Caco-2 (cell line): ENCODE data around the gene BPIFB6. TPM values are rescaled to one million over a fixed set of nuclear protein-coding genes. Genes with fewer than 3 reads are reported as not detected.

Source experiments
- BruUV-seq: library from RNA; stranded (reverse); fragments of 400-500 nt; replicated peaks from 2 replicates; lab custom pipeline; 2021; lab: Mats Ljungman, UMichigan
- CTCF ChIA-PET: fragments of 300-600 bp; sonication (Branson Sonifier 250); formaldehyde crosslinking; loops from one replicate; lab custom pipeline; 2022; ENCODE audit warnings: antibody characterized with exemption; lab: Charles Lee
- POLR2A ChIA-PET: fragments of 300-600 bp; sonication (Branson Sonifier 250); formaldehyde crosslinking; loops from one replicate; lab custom pipeline; 2022; ENCODE audit warnings: antibody characterized with exemption; lab: Charles Lee
- DNase-seq, 2 experiments: peaks; one replicate each; pipeline versions ENCODE4 v3.0.0 to v3.0.0-alpha.2; 2020 to 2022
- H3K27me3 ChIP-seq: replicated peaks from 2 replicates; pipeline ENCODE4 v1.6.0; 2011; ENCODE audit warnings: low read length; ENCODE audit not compliant: control insufficient read depth, insufficient read depth
- H3K36me3 ChIP-seq: 2 replicates; pipeline ENCODE4 v1.5.1; 2011; ENCODE audit warnings: low read length; ENCODE audit not compliant: control insufficient read depth, insufficient read depth
- H3K4me1 ChIP-seq: fragments of 250-450 bp; sonication (Bioruptor Pico); 2 replicates; pipeline ENCODE4 v1.5.1; 2020; ENCODE audit warnings: mild to moderate bottlenecking
- H3K4me3 ChIP-seq: 2 replicates; pipeline ENCODE4 v1.5.1; 2011; ENCODE audit warnings: low read depth, mild to moderate bottlenecking, control low read depth, low read length
- H3K9me3 ChIP-seq: fragments of 250-450 bp; sonication (Bioruptor Pico); 2 replicates; pipeline ENCODE4 v1.5.1; 2020; ENCODE audit warnings: mild to moderate bottlenecking, moderate library complexity
- H3K27ac Mint-ChIP-seq: one replicate; pipeline ENCODE4 v1.8.0; 2022; ENCODE audit warnings: mixed read lengths; ENCODE audit not compliant: unreplicated experiment
- H3K27me3 Mint-ChIP-seq: one replicate; pipeline ENCODE4 v1.8.0; 2022; ENCODE audit warnings: mixed read lengths; ENCODE audit not compliant: insufficient read depth, unreplicated experiment
- H3K36me3 Mint-ChIP-seq: one replicate; pipeline ENCODE4 v1.8.0; 2022; ENCODE audit warnings: mild to moderate bottlenecking, mixed read lengths; ENCODE audit not compliant: insufficient read depth, unreplicated experiment
- H3K4me1 Mint-ChIP-seq: one replicate; pipeline ENCODE4 v1.8.0; 2022; ENCODE audit warnings: low read depth, mixed read lengths; ENCODE audit not compliant: unreplicated experiment
- H3K4me3 Mint-ChIP-seq: one replicate; pipeline ENCODE4 v1.8.0; 2022; ENCODE audit warnings: mild to moderate bottlenecking, moderate library complexity, mixed read lengths; ENCODE audit not compliant: unreplicated experiment
- H3K9me3 Mint-ChIP-seq: one replicate; pipeline ENCODE4 v1.8.0; 2022; ENCODE audit warnings: mixed read lengths; ENCODE audit not compliant: unreplicated experiment
- intact Hi-C: fragments of 100-400 bp; cut with micrococcal nuclease; formaldehyde crosslinking; loops from one replicate; pipeline ENCODE4 v1.10.0; 2022; ENCODE audit not compliant: unreplicated experiment
- total RNA-seq: library from RNA; stranded (reverse); gene quantifications from 2 replicates; pipeline ENCODE4 v1.2.3, GENCODE V29; 2022
- TF ChIP-seq, protein P1 (sequence below), 2 experiments: fragments of 200-600 bp in 1 of 2; IDR thresholded peaks; 1 replicate in 1 of 2; 2 replicates in 1 of 2; pipeline versions ENCODE4 v1.5.1 to v1.8.0; 2011 to 2022; ENCODE audit warnings: antibody characterized with exemption in 1 of 2, control low read depth in 1 of 2, inconsistent platforms in 1 of 2, low read depth in 1 of 2, low read length in 1 of 2, mild to moderate bottlenecking in 1 of 2, moderate library complexity in 1 of 2; ENCODE audit not compliant: insufficient read depth in 1 of 2, severe bottlenecking in 1 of 2, unreplicated experiment in 1 of 2

The BPIFB6 gene
- total RNA-seq, 1 experiment from 2014 or later: not detected

DNA sequence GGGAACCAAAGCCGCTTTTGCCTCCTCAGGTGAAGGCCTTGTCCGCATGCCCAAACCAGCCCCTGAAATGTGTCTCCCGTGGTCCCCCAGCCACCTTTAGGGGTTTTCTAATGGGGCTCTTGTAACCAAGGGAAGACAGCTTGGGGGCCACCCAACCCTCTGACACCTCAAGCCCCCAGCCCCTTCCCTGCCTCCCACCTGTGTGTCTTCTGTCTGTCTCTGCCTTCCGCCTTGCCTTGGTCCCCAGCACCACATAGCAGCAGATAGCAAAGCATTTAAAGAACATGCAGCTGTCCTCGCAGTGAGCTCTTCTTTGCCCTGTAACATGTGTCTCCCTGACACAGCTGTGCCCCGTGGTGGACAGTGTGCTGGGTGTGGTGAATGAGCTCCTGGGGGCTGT, 31.8 kb downstream of the BPIFB6 start:
- no TSS peak for BruUV-seq
- H3K4me1 Mint-ChIP-seq: no peaks in the 10 kb centered on the region

DNA sequence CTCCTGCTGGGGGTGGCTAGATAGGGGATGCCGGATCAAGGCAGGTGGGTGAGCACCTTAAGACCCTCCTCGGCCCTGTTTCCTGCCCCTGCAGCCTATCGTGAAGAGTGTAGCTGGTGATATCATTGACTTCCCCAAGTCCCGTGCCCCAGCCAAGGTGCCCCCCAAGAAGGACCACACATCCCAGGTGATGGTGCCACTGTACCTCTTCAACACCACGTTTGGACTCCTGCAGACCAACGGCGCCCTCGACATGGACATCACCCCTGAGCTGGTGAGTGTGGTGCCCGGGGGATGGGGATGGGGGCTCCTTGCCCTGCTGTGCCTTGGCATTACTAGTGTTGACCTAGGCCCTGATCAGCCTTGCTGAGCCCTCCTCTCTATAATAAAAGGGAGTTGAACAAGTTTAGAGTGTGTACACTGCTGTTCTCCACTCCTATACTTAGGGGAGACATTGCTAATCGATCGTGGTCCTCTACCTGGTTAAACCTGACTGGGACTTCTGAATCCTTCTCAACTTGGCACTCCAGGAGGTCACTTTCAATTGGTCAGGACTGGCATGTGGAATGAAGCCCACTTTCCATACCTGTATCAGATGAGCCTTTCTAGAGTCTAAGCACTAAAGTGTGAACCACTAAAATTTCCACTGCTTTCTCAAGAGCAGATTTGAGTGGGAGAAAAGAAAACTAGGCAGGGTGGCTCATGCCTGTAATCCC, 33.3 kb downstream of the BPIFB6 start:
- no peak overlapping the region for H3K4me3 Mint-ChIP-seq
- POLR2A ChIA-PET: no interaction called here
- Histone ChIP-seq H3K4me1 (no peaks in the 10 kb centered on the region), H3K36me3 (no peaks in the 10 kb centered on the region), H3K27me3 (no peaks in the 10 kb centered on the region; the same call in none of the 2 replicates), H3K4me3 (no peak overlapping the region), H3K9me3 (no peaks in the 10 kb centered on the region)
- H3K9me3 Mint-ChIP-seq: no peaks in the 10 kb centered on the region
- H3K36me3 Mint-ChIP-seq: no peaks in the 10 kb centered on the region
- no peak for DNase-seq
- TF ChIP-seq, protein P1, sequence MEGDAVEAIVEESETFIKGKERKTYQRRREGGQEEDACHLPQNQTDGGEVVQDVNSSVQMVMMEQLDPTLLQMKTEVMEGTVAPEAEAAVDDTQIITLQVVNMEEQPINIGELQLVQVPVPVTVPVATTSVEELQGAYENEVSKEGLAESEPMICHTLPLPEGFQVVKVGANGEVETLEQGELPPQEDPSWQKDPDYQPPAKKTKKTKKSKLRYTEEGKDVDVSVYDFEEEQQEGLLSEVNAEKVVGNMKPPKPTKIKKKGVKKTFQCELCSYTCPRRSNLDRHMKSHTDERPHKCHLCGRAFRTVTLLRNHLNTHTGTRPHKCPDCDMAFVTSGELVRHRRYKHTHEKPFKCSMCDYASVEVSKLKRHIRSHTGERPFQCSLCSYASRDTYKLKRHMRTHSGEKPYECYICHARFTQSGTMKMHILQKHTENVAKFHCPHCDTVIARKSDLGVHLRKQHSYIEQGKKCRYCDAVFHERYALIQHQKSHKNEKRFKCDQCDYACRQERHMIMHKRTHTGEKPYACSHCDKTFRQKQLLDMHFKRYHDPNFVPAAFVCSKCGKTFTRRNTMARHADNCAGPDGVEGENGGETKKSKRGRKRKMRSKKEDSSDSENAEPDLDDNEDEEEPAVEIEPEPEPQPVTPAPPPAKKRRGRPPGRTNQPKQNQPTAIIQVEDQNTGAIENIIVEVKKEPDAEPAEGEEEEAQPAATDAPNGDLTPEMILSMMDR (IDR thresholded peaks at IDR 0.05; ENCODE audit: insufficient read depth in 1 of 2, low read depth in 1 of 2, low read length in 1 of 2, severe bottlenecking in 1 of 2, unreplicated experiment in 1 of 2): no peak
- intact Hi-C loops: no loop called here
- CTCF ChIA-PET: no interaction called here
- H3K27me3 Mint-ChIP-seq: peaks cover 17% of the 10 kb centered on the region
- H3K4me1 Mint-ChIP-seq: no peaks in the 10 kb centered on the region
- no TSS peak for BruUV-seq
- H3K27ac Mint-ChIP-seq: no peak overlapping the region

More for the DNA sequence above, 31.8 kb downstream of the BPIFB6 start:
- intact Hi-C loops: no loop called here
- Mint-ChIP-seq H3K9me3 (no peaks in the 10 kb centered on the region), H3K4me3 (no peak overlapping the region), H3K27ac (no peak overlapping the region), H3K27me3 (peaks cover 15% of the 10 kb centered on the region), H3K36me3 (no peaks in the 10 kb centered on the region)
- Histone ChIP-seq H3K27me3 (no peaks in the 10 kb centered on the region; the same call in 1 of the 2 replicates), H3K9me3 (no peaks in the 10 kb centered on the region), H3K36me3 (no peaks in the 10 kb centered on the region), H3K4me1 (no peaks in the 10 kb centered on the region), H3K4me3 (no peak overlapping the region)
- TF ChIP-seq, protein P1 (IDR thresholded peaks at IDR 0.05; ENCODE audit: insufficient read depth in 1 of 2, low read depth in 1 of 2, low read length in 1 of 2, severe bottlenecking in 1 of 2, unreplicated experiment in 1 of 2): no peak
- POLR2A ChIA-PET: no interaction called here
- CTCF ChIA-PET: no interaction called here
- DNase-seq: no peak

DNA sequence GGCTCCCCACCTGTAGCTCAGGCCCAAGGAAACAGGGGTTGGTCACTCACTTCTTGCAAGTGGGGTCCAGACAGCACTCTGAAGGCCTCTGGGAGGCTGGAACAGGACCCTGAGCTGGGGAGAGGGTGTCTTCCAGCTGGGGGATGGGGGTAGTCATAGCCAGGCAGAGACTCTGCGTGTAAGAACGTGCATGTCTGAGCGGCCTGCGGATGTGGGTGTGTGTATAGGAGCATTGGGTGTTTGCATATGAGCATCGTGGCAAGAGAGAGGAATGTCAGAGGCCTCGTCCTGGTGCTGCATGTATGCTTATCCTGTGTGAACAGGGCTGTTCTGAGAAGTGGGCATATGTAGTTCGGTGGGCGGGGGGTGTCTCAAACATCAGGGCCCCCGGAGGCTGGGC, 34.3 kb downstream of the BPIFB6 start:
- BruUV-seq: no TSS peak
- ChIA-PET POLR2A (no interaction called here), CTCF (no interaction called here)
- DNase-seq: no peak
- Histone ChIP-seq H3K27me3 (no peaks in the 10 kb centered on the region; the same call in none of the 2 replicates), H3K4me1 (no peaks in the 10 kb centered on the region), H3K4me3 (no peak overlapping the region), H3K9me3 (no peaks in the 10 kb centered on the region), H3K36me3 (no peaks in the 10 kb centered on the region)
- intact Hi-C loops: no loop called here
- no peaks in the 10 kb centered on the region for H3K36me3 Mint-ChIP-seq
- TF ChIP-seq, protein P1 (IDR thresholded peaks at IDR 0.05; ENCODE audit: insufficient read depth in 1 of 2, low read depth in 1 of 2, low read length in 1 of 2, severe bottlenecking in 1 of 2, unreplicated experiment in 1 of 2): no peak
- H3K27me3 Mint-ChIP-seq: peaks cover 13% of the 10 kb centered on the region
- no peaks in the 10 kb centered on the region for H3K4me1 Mint-ChIP-seq
- H3K4me3 Mint-ChIP-seq: no peak overlapping the region
- H3K9me3 Mint-ChIP-seq: no peaks in the 10 kb centered on the region
- H3K27ac Mint-ChIP-seq: no peak overlapping the region
